Lower leg skin (tissue), 3 donors: Measurements from ENCODE around the gene DNAJC11.

Experiments
- POLR2A ChIP-seq, 2 donors: fragments of 450-650 bp; IDR thresholded peaks; one replicate each; pipeline ENCODE4 v1.6.1; 2016 to 2017; ENCODE audit warnings: antibody characterized with exemption in 2 of 2, mild to moderate bottlenecking in 1 of 2, moderate library complexity in 1 of 2
- TF ChIP-seq, protein P1 (sequence below), 3 donors: fragments of 450-650 bp; IDR thresholded peaks; one replicate each; pipeline ENCODE4 v1.5.1; 2016; ENCODE audit warnings: antibody characterized with exemption in 3 of 3, mild to moderate bottlenecking in 3 of 3, moderate library complexity in 2 of 3

GRCh38 chr1:6619045-6619444, 82.6 kb downstream of the DNAJC11 start:
- no peak for TF ChIP-seq POLR2A (IDR thresholded peaks at IDR 0.05)
- TF ChIP-seq, protein P1, sequence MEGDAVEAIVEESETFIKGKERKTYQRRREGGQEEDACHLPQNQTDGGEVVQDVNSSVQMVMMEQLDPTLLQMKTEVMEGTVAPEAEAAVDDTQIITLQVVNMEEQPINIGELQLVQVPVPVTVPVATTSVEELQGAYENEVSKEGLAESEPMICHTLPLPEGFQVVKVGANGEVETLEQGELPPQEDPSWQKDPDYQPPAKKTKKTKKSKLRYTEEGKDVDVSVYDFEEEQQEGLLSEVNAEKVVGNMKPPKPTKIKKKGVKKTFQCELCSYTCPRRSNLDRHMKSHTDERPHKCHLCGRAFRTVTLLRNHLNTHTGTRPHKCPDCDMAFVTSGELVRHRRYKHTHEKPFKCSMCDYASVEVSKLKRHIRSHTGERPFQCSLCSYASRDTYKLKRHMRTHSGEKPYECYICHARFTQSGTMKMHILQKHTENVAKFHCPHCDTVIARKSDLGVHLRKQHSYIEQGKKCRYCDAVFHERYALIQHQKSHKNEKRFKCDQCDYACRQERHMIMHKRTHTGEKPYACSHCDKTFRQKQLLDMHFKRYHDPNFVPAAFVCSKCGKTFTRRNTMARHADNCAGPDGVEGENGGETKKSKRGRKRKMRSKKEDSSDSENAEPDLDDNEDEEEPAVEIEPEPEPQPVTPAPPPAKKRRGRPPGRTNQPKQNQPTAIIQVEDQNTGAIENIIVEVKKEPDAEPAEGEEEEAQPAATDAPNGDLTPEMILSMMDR (IDR thresholded peaks at IDR 0.05) = no peak
